ENCODE results near the gene EIF4G1.

EIF4G1 gene

GRCh38 chr3:184354121-184354728 lies 39.8 kb downstream of the EIF4G1 start:
- TF ChIP-seq CTCF (conservative IDR thresholded peaks at IDR 0.05; ENCODE audit: control insufficient read depth, insufficient read depth, low read depth, low read length) = peak; percentile 65
- H3K4me3 ChIP-seq (ENCODE audit: control insufficient read depth, low read depth, low read length) = no peak overlapping the region
- DNase-seq (ENCODE audit: low read depth) = no peak

GRCh38 chr3:184354754-184355153 lies 40.3 kb downstream of the EIF4G1 start:
- DNase-seq (ENCODE audit: low read depth) = no peak
- no peak for TF ChIP-seq CTCF (conservative IDR thresholded peaks at IDR 0.05; ENCODE audit: control insufficient read depth, insufficient read depth, low read depth, low read length)
- no peak overlapping the region for H3K4me3 ChIP-seq (ENCODE audit: control insufficient read depth, low read depth, low read length)

- DNase-seq (ENCODE audit: low read depth) = no peak
- no peak overlapping the region for H3K4me3 ChIP-seq (ENCODE audit: control insufficient read depth, low read depth, low read length)
- TF ChIP-seq CTCF (conservative IDR thresholded peaks at IDR 0.05; ENCODE audit: control insufficient read depth, insufficient read depth, low read depth, low read length) = no peak
Observed at GRCh38 chr3:184355261-184356040, 41.0 kb downstream of the EIF4G1 start.

GRCh38 chr3:184357248-184358123 lies 43.1 kb downstream of the EIF4G1 start:
- DNase-seq (ENCODE audit: low read depth) = no peak
- H3K4me3 ChIP-seq (ENCODE audit: control insufficient read depth, low read depth, low read length) = no peak overlapping the region
- TF ChIP-seq CTCF (conservative IDR thresholded peaks at IDR 0.05; ENCODE audit: control insufficient read depth, insufficient read depth, low read depth, low read length) = no peak

- no peak for TF ChIP-seq CTCF (conservative IDR thresholded peaks at IDR 0.05; ENCODE audit: control insufficient read depth, insufficient read depth, low read depth, low read length)
- H3K4me3 ChIP-seq (ENCODE audit: control insufficient read depth, low read depth, low read length) = no peak overlapping the region
- DNase-seq (ENCODE audit: low read depth) = no peak
Observed at GRCh38 chr3:184358124-184358767, 43.8 kb downstream of the EIF4G1 start.

- no peak overlapping the region for H3K4me3 ChIP-seq (ENCODE audit: control insufficient read depth, low read depth, low read length)
- DNase-seq (ENCODE audit: low read depth) = no peak
- TF ChIP-seq CTCF (conservative IDR thresholded peaks at IDR 0.05; ENCODE audit: control insufficient read depth, insufficient read depth, low read depth, low read length) = no peak
Observed at GRCh38 chr3:184358921-184359350, 44.5 kb downstream of the EIF4G1 start.
